ENCODE data around the gene FMN1.

Gene FMN1

GRCh38 chr15:32942401-32942841 lies 252.1 kb downstream of the FMN1 start:
- no peak for TF ChIP-seq CTCF (IDR thresholded peaks at IDR 0.05; ENCODE audit: low read depth, low read length)
- H3K4me3 ChIP-seq (ENCODE audit: low read depth, low read length): no peak overlapping the region

GRCh38 chr15:32941823-32942222 lies 252.7 kb downstream of the FMN1 start:
- DNase-seq: peak; percentile 39
- no peak for TF ChIP-seq CTCF (IDR thresholded peaks at IDR 0.05; ENCODE audit: low read depth, low read length)
- no peaks in the 10 kb centered on the region for H3K9me3 ChIP-seq (ENCODE audit: severe bottlenecking)
- no peaks in the 10 kb centered on the region for H3K36me3 ChIP-seq
- H3K27ac ChIP-seq: no peak overlapping the region
- H3K4me3 ChIP-seq (ENCODE audit: low read depth, low read length): no peak overlapping the region
- no peaks in the 10 kb centered on the region for H3K27me3 ChIP-seq (ENCODE audit: insufficient read depth, low read depth, severe bottlenecking)

More at GRCh38 chr15:32942401-32942841, 252.1 kb downstream of the FMN1 start:
- H3K36me3 ChIP-seq: no peaks in the 10 kb centered on the region
- no peak overlapping the region for H3K27ac ChIP-seq
- no peak for DNase-seq
- H3K27me3 ChIP-seq (ENCODE audit: insufficient read depth, low read depth, severe bottlenecking): no peaks in the 10 kb centered on the region
- no peaks in the 10 kb centered on the region for H3K9me3 ChIP-seq (ENCODE audit: severe bottlenecking)

DNA sequence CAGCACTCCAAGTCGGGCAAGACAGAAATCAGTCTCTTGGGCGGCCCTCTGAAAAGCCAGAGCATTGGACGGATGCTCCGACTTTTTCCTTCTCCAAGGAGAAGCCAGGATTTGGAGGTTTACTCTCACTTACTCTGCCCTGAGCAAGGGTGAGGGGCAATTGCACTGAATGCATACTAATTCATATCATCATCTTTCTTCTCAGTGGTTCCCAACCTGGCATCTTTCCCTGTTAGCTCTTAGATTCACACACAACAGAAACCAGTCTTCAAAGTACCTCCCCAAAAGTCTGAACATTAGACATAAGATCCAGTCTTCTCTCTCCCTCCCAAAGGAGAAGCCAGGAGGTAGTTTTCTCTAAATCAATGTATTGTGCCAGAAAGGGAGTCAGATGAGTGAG lies 257.5 kb downstream of the FMN1 start:
- no peak for DNase-seq
- no peak for TF ChIP-seq CTCF (IDR thresholded peaks at IDR 0.05; ENCODE audit: low read depth, low read length)
- no peaks in the 10 kb centered on the region for H3K27me3 ChIP-seq (ENCODE audit: insufficient read depth, low read depth, severe bottlenecking)
- H3K4me3 ChIP-seq (ENCODE audit: low read depth, low read length): no peak overlapping the region
- H3K27ac ChIP-seq: no peak overlapping the region
- H3K9me3 ChIP-seq (ENCODE audit: severe bottlenecking): no peaks in the 10 kb centered on the region
- no peaks in the 10 kb centered on the region for H3K36me3 ChIP-seq

DNA sequence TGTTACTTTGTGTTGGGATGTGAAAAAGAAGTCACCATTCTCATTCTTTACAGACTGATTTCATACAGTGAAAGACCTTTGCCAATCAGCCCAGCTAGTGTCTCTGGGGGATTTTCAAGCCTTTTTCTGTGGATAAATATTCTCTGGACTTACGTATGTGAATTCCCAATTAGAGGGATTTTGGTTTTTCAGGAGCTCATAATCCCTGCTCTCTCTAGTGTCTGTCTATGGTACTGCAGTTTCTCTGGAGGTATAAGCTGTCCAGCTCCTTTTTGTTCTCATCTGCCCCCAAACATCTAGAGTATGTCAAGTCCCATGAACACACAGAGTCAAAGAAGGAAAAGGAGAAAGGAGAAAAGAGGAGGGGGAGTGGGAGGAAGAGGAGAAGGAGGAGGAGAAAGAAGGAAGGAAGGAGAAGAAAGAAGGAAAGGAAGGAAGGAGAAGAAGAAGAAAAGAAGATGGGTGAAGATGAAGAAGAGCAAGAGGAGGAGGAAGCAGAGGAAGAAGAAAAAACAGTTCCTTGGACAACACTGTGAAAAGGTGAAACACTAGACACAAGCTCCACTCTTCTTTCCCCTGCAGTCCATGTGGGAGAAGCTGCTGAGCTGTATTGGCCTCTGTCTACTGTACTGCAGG lies 258.1 kb downstream of the FMN1 start:
- Histone ChIP-seq H3K4me3 (ENCODE audit: low read depth, low read length) (no peak overlapping the region), H3K9me3 (ENCODE audit: severe bottlenecking) (no peaks in the 10 kb centered on the region), H3K27me3 (ENCODE audit: insufficient read depth, low read depth, severe bottlenecking) (no peaks in the 10 kb centered on the region), H3K36me3 (no peaks in the 10 kb centered on the region), H3K27ac (no peak overlapping the region)
- no peak for DNase-seq
- TF ChIP-seq CTCF (IDR thresholded peaks at IDR 0.05; ENCODE audit: low read depth, low read length): peak; percentile 51; the same call in 1 of the 2 replicates

GRCh38 chr15:32935139-32935538 lies 259.4 kb downstream of the FMN1 start:
- Histone ChIP-seq H3K4me3 (ENCODE audit: low read depth, low read length) (no peak overlapping the region), H3K27me3 (ENCODE audit: insufficient read depth, low read depth, severe bottlenecking) (no peaks in the 10 kb centered on the region), H3K36me3 (no peaks in the 10 kb centered on the region), H3K27ac (no peak overlapping the region), H3K9me3 (ENCODE audit: severe bottlenecking) (no peaks in the 10 kb centered on the region)
- no peak for TF ChIP-seq CTCF (IDR thresholded peaks at IDR 0.05; ENCODE audit: low read depth, low read length)
- no peak for DNase-seq

GRCh38 chr15:32933236-32933635 lies 261.3 kb downstream of the FMN1 start:
- no peak overlapping the region for H3K4me3 ChIP-seq (ENCODE audit: low read depth, low read length)
- no peaks in the 10 kb centered on the region for H3K27me3 ChIP-seq (ENCODE audit: insufficient read depth, low read depth, severe bottlenecking)
- H3K9me3 ChIP-seq (ENCODE audit: severe bottlenecking): no peaks in the 10 kb centered on the region
- H3K36me3 ChIP-seq: no peaks in the 10 kb centered on the region
- TF ChIP-seq CTCF (IDR thresholded peaks at IDR 0.05; ENCODE audit: low read depth, low read length): no peak
- no peak overlapping the region for H3K27ac ChIP-seq
- DNase-seq: no peak

All from WERI-Rb-1 (cell line).